Ascending aorta (tissue), 2 donors: ENCODE results near the gene MYO1E. TPM values are rescaled to one million over a fixed set of nuclear protein-coding genes. Genes with fewer than 3 reads are reported as not detected.

Source experiments
- DNase-seq, 2 donors: peaks; one replicate each; pipeline ENCODE4 v3.0.0-alpha.2; 2019; ENCODE audit warnings: low spot score in 2 of 2
- H3K27ac ChIP-seq, 2 donors: fragments of 200-600 bp; sonication (generic); one replicate each; pipeline ENCODE4 v1.5.1; 2016 to 2017; ENCODE audit warnings: mild to moderate bottlenecking in 1 of 2
- H3K27me3 ChIP-seq: fragments of 200-600 bp; sonication (generic); one replicate; pipeline ENCODE4 v1.5.1; 2017
- H3K36me3 ChIP-seq, 2 donors: fragments of 200-600 bp; sonication (generic); one replicate each; pipeline ENCODE4 v1.5.1; 2016
- H3K4me1 ChIP-seq, 2 donors: fragments of 200-600 bp; sonication (generic); one replicate each; pipeline ENCODE4 v1.5.1; 2016 to 2017; ENCODE audit warnings: mild to moderate bottlenecking in 1 of 2
- H3K4me3 ChIP-seq, 2 donors: fragments of 200-600 bp; sonication (generic); one replicate each; pipeline ENCODE4 v1.5.1; 2016 to 2017; ENCODE audit warnings: mild to moderate bottlenecking in 1 of 2
- H3K9me3 ChIP-seq, 2 donors: fragments of 200-600 bp; sonication (generic); one replicate each; pipeline ENCODE4 v1.5.1; 2016
- CTCF ChIP-seq, 3 experiments: fragments of 200-600 bp in 2 of 3; fragments of 450-650 bp in 1 of 3; sonication (generic) in 2 of 3; IDR thresholded peaks; one replicate each; pipeline ENCODE4 v1.5.1; 2016 to 2019; ENCODE audit warnings: antibody characterized with exemption in 3 of 3, mild to moderate bottlenecking in 1 of 3, moderate library complexity in 1 of 3
- intact Hi-C: fragments of 100-400 bp; cut with DNase I; formaldehyde crosslinking; loops from one replicate; pipeline ENCODE4 v1.15.1; 2023
- total RNA-seq: library from RNA; depleted of rRNA; stranded (reverse); fragments of >200 nt; gene quantifications from one replicate; pipeline ENCODE4 v1.1.0, GENCODE V29; 2016

The MYO1E gene
- total RNA-seq, 1 donor from 2014 or later = 48.0 TPM

DNA sequence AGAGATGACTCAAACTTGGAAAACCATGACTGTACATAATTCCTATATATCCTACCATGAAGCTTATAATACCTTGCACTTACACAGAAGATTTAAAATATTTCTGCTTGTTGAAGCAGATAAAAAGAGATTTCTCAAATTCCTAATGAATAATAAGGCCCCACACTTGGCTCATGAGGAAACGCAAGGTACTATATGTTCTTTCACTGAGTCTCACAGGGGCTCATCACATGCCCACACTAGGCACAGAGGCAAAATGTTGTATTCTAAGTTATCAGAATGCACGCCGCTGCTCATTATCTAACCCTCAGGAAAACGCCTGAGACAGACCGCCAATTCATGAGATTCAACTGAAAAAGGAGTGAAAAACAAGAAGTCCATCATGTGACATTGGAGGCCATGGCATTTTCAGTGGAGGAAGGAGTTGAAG lies 5.6 kb downstream of the MYO1E start:
- no peaks in the 10 kb centered on the region for H3K27me3 ChIP-seq
- H3K9me3 ChIP-seq = no peaks in the 10 kb centered on the region
- no peak overlapping the region for H3K4me3 ChIP-seq
- H3K36me3 ChIP-seq = no peaks in the 10 kb centered on the region
- peaks cover 0 to 8% of the 10 kb centered on the region in 2 donors for H3K4me1 ChIP-seq
- no peak for TF ChIP-seq CTCF (IDR thresholded peaks at IDR 0.05)
- intact Hi-C loops = loop anchor here (5.0 kb wide), 2 partner anchors 120 to 125 kb away; no protein-coding TSS in a partner anchor
- DNase-seq = no peak
- H3K27ac ChIP-seq = no peak overlapping the region

DNA sequence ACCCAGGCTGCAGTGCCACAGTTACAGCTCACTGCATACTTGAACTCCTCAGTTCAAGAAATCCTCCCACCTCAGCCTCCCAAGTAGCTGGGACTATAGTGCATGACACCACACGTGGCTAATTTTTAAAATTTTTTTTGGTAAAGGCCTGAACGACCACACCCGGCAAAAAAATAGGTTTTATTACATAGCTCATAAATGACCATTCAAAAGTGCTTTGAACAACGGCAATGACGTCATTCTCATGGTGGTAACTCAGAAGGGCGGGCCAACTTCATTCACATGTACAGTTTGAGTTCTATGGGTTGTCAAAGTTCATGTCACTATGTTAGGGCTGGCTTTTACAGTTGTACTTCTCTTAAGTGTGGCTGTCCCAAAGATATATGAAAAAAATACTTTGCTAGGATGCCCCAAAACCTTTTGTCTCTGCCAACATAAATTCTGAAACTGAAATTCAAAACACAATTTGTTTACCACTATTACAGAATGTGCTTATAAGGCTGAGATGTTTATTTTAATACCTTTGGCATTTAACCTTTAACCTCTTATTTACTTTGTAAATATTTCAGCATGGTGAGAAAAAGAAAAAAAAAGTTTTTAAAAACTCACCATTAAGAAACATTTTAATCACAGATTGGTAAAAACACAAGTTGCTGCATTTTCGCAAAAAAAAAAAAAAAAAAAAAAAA lies 6.2 kb downstream of the MYO1E start:
- DNase-seq = no peak
- H3K4me3 ChIP-seq = no peak overlapping the region
- H3K4me1 ChIP-seq = peaks cover 0 to 8% of the 10 kb centered on the region in 2 donors
- intact Hi-C loops = loop anchor here (5.0 kb wide), 2 partner anchors 119 to 126 kb away; no protein-coding TSS in a partner anchor
- no peak overlapping the region for H3K27ac ChIP-seq
- TF ChIP-seq CTCF (IDR thresholded peaks at IDR 0.05) = no peak
- no peaks in the 10 kb centered on the region for H3K27me3 ChIP-seq
- no peaks in the 10 kb centered on the region for H3K36me3 ChIP-seq
- no peaks in the 10 kb centered on the region for H3K9me3 ChIP-seq

DNA sequence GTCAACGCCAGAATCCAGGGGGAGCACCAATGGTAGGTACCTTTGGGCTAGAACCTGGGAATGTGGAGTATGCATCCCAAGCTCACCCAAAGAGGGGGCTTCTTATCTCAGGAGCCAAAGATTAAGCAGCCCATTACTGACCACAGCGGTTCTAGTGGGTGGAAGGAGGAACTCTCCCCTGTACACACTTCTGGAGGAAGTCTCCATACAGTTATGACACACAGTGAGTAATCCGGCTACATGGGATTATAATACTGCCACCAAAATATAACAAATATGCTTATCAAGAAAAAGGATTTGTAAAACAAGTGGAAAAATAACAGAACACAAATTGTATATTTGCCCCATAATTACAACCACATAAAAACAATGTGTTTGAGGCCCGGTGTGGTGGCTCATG lies 8.4 kb downstream of the MYO1E start:
- intact Hi-C loops = no loop called here
- Histone ChIP-seq H3K27ac (no peak overlapping the region), H3K9me3 (no peaks in the 10 kb centered on the region), H3K4me1 (peaks cover 3 to 10% of the 10 kb centered on the region in 2 donors), H3K4me3 (no peak overlapping the region), H3K27me3 (no peaks in the 10 kb centered on the region), H3K36me3 (no peaks in the 10 kb centered on the region)
- no peak for TF ChIP-seq CTCF (IDR thresholded peaks at IDR 0.05)
- no peak for DNase-seq

GRCh38 chr15:59362331-59362730 lies 10.3 kb downstream of the MYO1E start:
- DNase-seq = no peak
- Histone ChIP-seq H3K36me3 (peaks cover 0 to 8% of the 10 kb centered on the region in 2 donors), H3K27ac (no peak overlapping the region), H3K27me3 (no peaks in the 10 kb centered on the region), H3K4me1 (peaks cover 3 to 10% of the 10 kb centered on the region in 2 donors), H3K9me3 (no peaks in the 10 kb centered on the region), H3K4me3 (no peak overlapping the region)
- no peak for TF ChIP-seq CTCF (IDR thresholded peaks at IDR 0.05)
- intact Hi-C loops = no loop called here

DNA sequence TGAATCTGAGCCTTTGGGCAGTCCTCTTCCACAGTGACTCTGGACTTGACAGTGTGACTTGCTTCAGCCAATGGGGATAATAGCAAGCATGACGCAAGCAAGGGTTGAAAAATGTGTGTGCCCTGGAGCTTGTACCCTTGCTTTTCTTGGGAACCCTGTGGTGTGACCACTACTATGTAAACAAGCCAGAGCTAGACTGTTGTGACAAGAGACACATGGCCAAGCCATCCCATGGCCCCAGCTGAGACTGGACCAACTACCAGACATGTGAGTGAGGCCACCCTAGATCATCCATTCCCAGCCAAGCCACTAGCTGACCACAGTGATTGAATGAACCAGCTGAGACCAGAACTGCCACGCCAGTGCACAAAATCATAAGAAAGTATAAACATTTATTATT lies 11.8 kb downstream of the MYO1E start:
- H3K4me1 ChIP-seq = peaks cover 3 to 7% of the 10 kb centered on the region in 2 donors
- no peaks in the 10 kb centered on the region for H3K9me3 ChIP-seq
- H3K27ac ChIP-seq = no peak overlapping the region
- peaks cover 0 to 8% of the 10 kb centered on the region in 2 donors for H3K36me3 ChIP-seq
- H3K27me3 ChIP-seq = no peaks in the 10 kb centered on the region
- intact Hi-C loops = no loop called here
- no peak overlapping the region for H3K4me3 ChIP-seq
- TF ChIP-seq CTCF (IDR thresholded peaks at IDR 0.05) = no peak
- no peak for DNase-seq
